ENCODE measurements around the gene NELL1. TPM values are rescaled to one million over a fixed set of nuclear protein-coding genes. Genes with fewer than 3 reads are reported as not detected.

NELL1 gene
- total and polyA plus RNA-seq, 7 experiments from 2014 or later = not detected

DNA sequence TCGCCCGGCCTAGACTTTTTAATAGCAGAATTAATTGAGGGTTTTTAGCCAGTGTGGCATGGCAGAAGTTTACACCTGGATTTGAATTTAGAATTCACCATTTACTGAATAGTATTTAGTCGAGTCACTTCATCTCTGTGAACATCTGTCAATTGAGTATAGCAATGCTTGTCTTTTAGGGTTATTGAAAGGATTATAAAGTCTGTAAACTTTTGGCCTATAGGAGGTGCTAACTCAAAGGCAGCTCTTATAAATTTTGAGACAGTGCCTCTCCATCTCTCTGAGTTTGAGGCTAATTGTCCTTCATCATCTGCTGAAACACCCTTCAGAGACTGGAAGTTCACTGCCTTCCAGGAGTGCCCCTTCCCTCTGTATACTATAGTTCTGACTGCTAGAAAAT lies 205.0 kb downstream of the NELL1 start:
- Histone ChIP-seq H3K4me3 (ENCODE audit: low read length) (no peak overlapping the region), H3K27me3 (ENCODE audit: control insufficient read depth in 2 of 2, insufficient read depth in 2 of 2, low read length in 2 of 2) (no peaks in the 10 kb centered on the region), H3K27ac (ENCODE audit: low read depth, low read length) (no peak overlapping the region), H3K36me3 (ENCODE audit: control insufficient read depth in 2 of 3, insufficient read depth in 3 of 3, low read length in 3 of 3) (no peaks in the 10 kb centered on the region), H3K4me1 (ENCODE audit: control insufficient read depth in 2 of 2, insufficient read depth in 2 of 2, low read length in 2 of 2) (no peaks in the 10 kb centered on the region), H3K9me3 (ENCODE audit: control insufficient read depth in 2 of 3, low read length in 3 of 3) (no peaks in the 10 kb centered on the region)
- H3K36me3 Mint-ChIP-seq = no peaks in the 10 kb centered on the region
- no peak overlapping the region for H3K27ac Mint-ChIP-seq
- no peak for DNase-seq
- intact Hi-C loops (cut with micrococcal nuclease) = no loop called here
- H3K4me3 Mint-ChIP-seq = no peak overlapping the region
- no peaks in the 10 kb centered on the region for H3K27me3 Mint-ChIP-seq
- ChIA-PET CTCF (no interaction called here), POLR2A (no interaction called here)
- peaks cover 0 to 4% (median 2%) of the 10 kb centered on the region in 11 donors for H3K9me3 Mint-ChIP-seq
- no peaks in the 10 kb centered on the region for H3K4me1 Mint-ChIP-seq
- ATAC-seq = no peak

DNA sequence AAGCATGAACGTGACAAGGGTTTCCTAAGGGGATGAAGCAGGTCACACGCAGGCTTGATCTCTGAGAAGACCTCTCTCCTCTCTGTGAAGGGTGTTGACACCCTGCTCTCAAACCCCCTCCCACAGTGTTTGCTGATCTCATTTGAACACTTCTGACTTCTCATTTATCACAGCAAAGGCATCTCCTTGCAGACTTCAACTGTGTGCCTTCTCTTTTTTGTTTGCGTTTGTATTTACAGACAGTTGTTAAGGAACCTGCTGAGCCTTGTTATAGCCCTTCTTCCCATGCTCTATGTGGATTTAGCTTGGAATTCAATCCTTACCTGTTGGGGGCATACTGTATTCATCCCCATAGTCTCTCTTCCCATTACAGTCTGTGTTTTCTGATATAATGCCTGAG lies 206.5 kb downstream of the NELL1 start:
- Histone ChIP-seq H3K4me1 (ENCODE audit: control insufficient read depth in 2 of 2, insufficient read depth in 2 of 2, low read length in 2 of 2) (no peaks in the 10 kb centered on the region), H3K4me3 (ENCODE audit: low read length) (no peak overlapping the region), H3K9me3 (ENCODE audit: control insufficient read depth in 2 of 3, low read length in 3 of 3) (no peaks in the 10 kb centered on the region), H3K36me3 (ENCODE audit: control insufficient read depth in 2 of 3, insufficient read depth in 3 of 3, low read length in 3 of 3) (no peaks in the 10 kb centered on the region), H3K27me3 (ENCODE audit: control insufficient read depth in 2 of 2, insufficient read depth in 2 of 2, low read length in 2 of 2) (no peaks in the 10 kb centered on the region), H3K27ac (ENCODE audit: low read depth, low read length) (no peak overlapping the region)
- DNase-seq = no peak
- ChIA-PET POLR2A (no interaction called here), CTCF (no interaction called here)
- Mint-ChIP-seq H3K4me3 (no peak overlapping the region), H3K27me3 (no peaks in the 10 kb centered on the region), H3K4me1 (no peaks in the 10 kb centered on the region), H3K36me3 (no peaks in the 10 kb centered on the region), H3K9me3 (peaks cover 0 to 4% (median 2%) of the 10 kb centered on the region in 11 donors), H3K27ac (no peak overlapping the region)
- no peak for ATAC-seq
- intact Hi-C loops (cut with micrococcal nuclease) = no loop called here

DNA sequence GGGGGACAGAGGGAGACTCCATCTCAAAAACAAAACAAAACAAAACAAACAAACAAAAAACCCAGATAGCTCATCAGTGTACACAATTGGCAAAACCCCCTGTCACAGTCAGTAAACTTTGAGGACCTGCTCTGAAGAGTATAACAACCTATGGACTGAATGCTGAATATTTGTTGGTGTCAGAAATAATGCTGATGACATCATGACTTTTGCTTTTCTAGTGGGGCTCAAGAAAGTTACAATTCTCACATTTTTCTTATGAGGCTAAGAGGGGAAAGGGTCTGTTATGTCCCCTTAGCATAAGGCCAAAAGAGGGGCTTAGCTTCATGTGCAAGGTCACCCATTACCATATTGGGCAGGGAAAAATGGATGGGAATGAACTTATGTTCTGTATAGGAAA lies 207.4 kb downstream of the NELL1 start:
- no peak for DNase-seq
- no peaks in the 10 kb centered on the region for H3K4me1 ChIP-seq (ENCODE audit: control insufficient read depth in 2 of 2, insufficient read depth in 2 of 2, low read length in 2 of 2)
- no peak overlapping the region for H3K4me3 Mint-ChIP-seq
- H3K27ac Mint-ChIP-seq = no peak overlapping the region
- H3K27ac ChIP-seq (ENCODE audit: low read depth, low read length) = no peak overlapping the region
- peaks cover 0 to 4% (median 2%) of the 10 kb centered on the region in 11 donors for H3K9me3 Mint-ChIP-seq
- no peaks in the 10 kb centered on the region for H3K4me1 Mint-ChIP-seq
- no peaks in the 10 kb centered on the region for H3K36me3 ChIP-seq (ENCODE audit: control insufficient read depth in 2 of 3, insufficient read depth in 3 of 3, low read length in 3 of 3)
- intact Hi-C loops (cut with micrococcal nuclease) = no loop called here
- H3K9me3 ChIP-seq (ENCODE audit: control insufficient read depth in 2 of 3, low read length in 3 of 3) = no peaks in the 10 kb centered on the region
- ChIA-PET POLR2A (no interaction called here), CTCF (no interaction called here)
- H3K36me3 Mint-ChIP-seq = no peaks in the 10 kb centered on the region
- H3K4me3 ChIP-seq (ENCODE audit: low read length) = no peak overlapping the region
- no peak for ATAC-seq
- no peaks in the 10 kb centered on the region for H3K27me3 Mint-ChIP-seq
- no peaks in the 10 kb centered on the region for H3K27me3 ChIP-seq (ENCODE audit: control insufficient read depth in 2 of 2, insufficient read depth in 2 of 2, low read length in 2 of 2)

DNA sequence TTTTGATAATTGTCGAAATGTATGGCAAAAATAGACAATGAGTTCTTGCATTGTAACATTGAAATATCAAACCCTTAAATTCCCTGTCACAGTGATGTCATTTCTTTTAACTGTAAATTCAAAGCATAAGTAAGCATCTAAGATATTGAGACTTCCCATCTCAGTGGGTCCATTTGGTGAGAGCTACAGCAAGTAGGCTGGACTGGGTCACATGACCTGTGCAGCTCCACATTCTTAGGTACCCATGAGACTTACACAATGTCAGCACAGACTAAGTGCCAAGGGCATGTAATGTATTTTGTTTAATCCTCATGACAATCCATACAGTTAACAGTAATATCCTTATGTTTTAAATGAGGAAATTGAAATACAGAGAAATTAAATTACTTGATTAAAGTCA lies 210.7 kb downstream of the NELL1 start:
- no peaks in the 10 kb centered on the region for H3K9me3 ChIP-seq (ENCODE audit: control insufficient read depth in 2 of 3, low read length in 3 of 3)
- no peaks in the 10 kb centered on the region for H3K4me1 ChIP-seq (ENCODE audit: control insufficient read depth in 2 of 2, insufficient read depth in 2 of 2, low read length in 2 of 2)
- H3K4me1 Mint-ChIP-seq = no peaks in the 10 kb centered on the region
- H3K27me3 ChIP-seq (ENCODE audit: control insufficient read depth in 2 of 2, insufficient read depth in 2 of 2, low read length in 2 of 2) = no peaks in the 10 kb centered on the region
- ChIA-PET CTCF (no interaction called here), POLR2A (no interaction called here)
- H3K4me3 ChIP-seq (ENCODE audit: low read length) = no peak overlapping the region
- intact Hi-C loops (cut with micrococcal nuclease) = no loop called here
- DNase-seq = no peak
- H3K36me3 ChIP-seq (ENCODE audit: control insufficient read depth in 2 of 3, insufficient read depth in 3 of 3, low read length in 3 of 3) = no peaks in the 10 kb centered on the region
- H3K36me3 Mint-ChIP-seq = no peaks in the 10 kb centered on the region
- no peak overlapping the region for H3K27ac ChIP-seq (ENCODE audit: low read depth, low read length)
- no peak overlapping the region for H3K4me3 Mint-ChIP-seq
- no peak for ATAC-seq
- H3K27ac Mint-ChIP-seq = no peak overlapping the region
- H3K9me3 Mint-ChIP-seq = peaks cover 0 to 4% (median 0%) of the 10 kb centered on the region in 11 donors
- H3K27me3 Mint-ChIP-seq = no peaks in the 10 kb centered on the region

DNA sequence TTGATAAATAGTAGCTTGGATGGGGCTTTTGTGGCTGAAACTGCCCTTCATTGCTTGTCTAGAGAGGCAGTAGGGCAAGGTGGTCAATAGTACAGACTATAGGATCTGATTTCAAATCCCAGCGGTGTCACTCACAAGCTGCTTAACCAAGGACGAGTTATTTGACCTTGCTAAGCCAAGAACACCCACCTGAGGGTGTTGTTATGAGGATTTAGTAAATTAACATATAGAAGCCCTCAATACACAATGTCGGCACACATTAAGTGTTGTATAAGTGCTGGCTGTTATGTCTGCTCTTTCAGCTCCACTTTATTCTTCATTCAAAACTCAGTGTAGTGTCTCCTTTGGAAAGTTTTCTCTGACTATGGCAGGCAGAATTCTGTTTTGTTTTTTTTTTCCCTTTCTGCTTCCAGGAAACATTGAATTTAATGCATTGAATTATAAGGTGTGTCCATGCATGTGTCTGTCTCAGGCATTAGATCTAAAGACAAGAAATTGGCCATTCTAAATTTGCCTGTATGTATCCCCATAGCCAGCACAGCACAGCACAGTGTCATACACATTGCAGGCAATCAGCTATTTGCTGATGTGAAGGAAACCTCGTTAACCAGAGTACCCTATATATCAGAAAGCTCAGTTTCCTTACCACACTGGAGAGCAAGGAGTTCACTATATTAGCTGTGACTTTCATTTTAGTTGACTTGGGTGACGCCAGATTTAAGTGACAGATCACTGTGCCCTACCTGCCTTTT lies 212.1 kb downstream of the NELL1 start:
- no peaks in the 10 kb centered on the region for H3K27me3 Mint-ChIP-seq
- intact Hi-C loops (cut with micrococcal nuclease) = no loop called here
- no peaks in the 10 kb centered on the region for H3K4me1 Mint-ChIP-seq
- no peak overlapping the region for H3K4me3 Mint-ChIP-seq
- no peak overlapping the region for H3K4me3 ChIP-seq (ENCODE audit: low read length)
- peaks cover 0 to 4% (median 0%) of the 10 kb centered on the region in 11 donors for H3K9me3 Mint-ChIP-seq
- H3K4me1 ChIP-seq (ENCODE audit: control insufficient read depth in 2 of 2, insufficient read depth in 2 of 2, low read length in 2 of 2) = no peaks in the 10 kb centered on the region
- no peaks in the 10 kb centered on the region for H3K36me3 ChIP-seq (ENCODE audit: control insufficient read depth in 2 of 3, insufficient read depth in 3 of 3, low read length in 3 of 3)
- POLR2A ChIA-PET = no interaction called here
- DNase-seq (no peak), ATAC-seq (no peak)
- no peak overlapping the region for H3K27ac ChIP-seq (ENCODE audit: low read depth, low read length)
- no peaks in the 10 kb centered on the region for H3K9me3 ChIP-seq (ENCODE audit: control insufficient read depth in 2 of 3, low read length in 3 of 3)
- no peak overlapping the region for H3K27ac Mint-ChIP-seq
- CTCF ChIA-PET = no interaction called here
- H3K36me3 Mint-ChIP-seq = no peaks in the 10 kb centered on the region
- no peaks in the 10 kb centered on the region for H3K27me3 ChIP-seq (ENCODE audit: control insufficient read depth in 2 of 2, insufficient read depth in 2 of 2, low read length in 2 of 2)

DNA sequence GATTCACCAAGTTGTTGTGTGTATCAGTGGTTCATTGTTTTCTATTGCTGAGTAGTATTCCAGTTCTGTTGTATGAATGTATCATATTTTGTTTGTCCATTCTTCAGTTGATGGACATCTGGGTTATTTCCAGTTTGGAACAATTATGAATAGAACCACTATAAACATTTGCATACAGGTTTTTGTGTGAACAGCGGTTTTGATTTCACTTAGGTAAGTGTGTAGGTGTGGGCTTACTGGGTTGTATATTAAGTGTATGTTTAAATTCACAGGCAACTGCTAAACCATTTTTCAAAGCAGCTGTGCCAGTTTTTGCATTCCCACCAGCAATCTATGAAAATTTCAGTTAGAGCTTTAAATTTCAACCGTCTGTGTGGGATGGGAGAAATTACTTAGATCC lies 217.8 kb downstream of the NELL1 start:
- Histone ChIP-seq H3K4me3 (ENCODE audit: low read length) (no peak overlapping the region), H3K36me3 (ENCODE audit: control insufficient read depth in 2 of 3, insufficient read depth in 3 of 3, low read length in 3 of 3) (no peaks in the 10 kb centered on the region), H3K9me3 (ENCODE audit: control insufficient read depth in 2 of 3, low read length in 3 of 3) (no peaks in the 10 kb centered on the region), H3K27me3 (ENCODE audit: control insufficient read depth in 2 of 2, insufficient read depth in 2 of 2, low read length in 2 of 2) (no peaks in the 10 kb centered on the region), H3K27ac (ENCODE audit: low read depth, low read length) (no peak overlapping the region), H3K4me1 (ENCODE audit: control insufficient read depth in 2 of 2, insufficient read depth in 2 of 2, low read length in 2 of 2) (no peaks in the 10 kb centered on the region)
- Mint-ChIP-seq H3K4me3 (no peak overlapping the region), H3K9me3 (peaks cover 0 to 8% (median 4%) of the 10 kb centered on the region in 11 donors), H3K4me1 (no peaks in the 10 kb centered on the region), H3K36me3 (no peaks in the 10 kb centered on the region), H3K27me3 (no peaks in the 10 kb centered on the region), H3K27ac (no peak overlapping the region)
- ATAC-seq (no peak), DNase-seq (no peak)
- intact Hi-C loops (cut with micrococcal nuclease) = no loop called here
- ChIA-PET CTCF (no interaction called here), POLR2A (no interaction called here)

DNA sequence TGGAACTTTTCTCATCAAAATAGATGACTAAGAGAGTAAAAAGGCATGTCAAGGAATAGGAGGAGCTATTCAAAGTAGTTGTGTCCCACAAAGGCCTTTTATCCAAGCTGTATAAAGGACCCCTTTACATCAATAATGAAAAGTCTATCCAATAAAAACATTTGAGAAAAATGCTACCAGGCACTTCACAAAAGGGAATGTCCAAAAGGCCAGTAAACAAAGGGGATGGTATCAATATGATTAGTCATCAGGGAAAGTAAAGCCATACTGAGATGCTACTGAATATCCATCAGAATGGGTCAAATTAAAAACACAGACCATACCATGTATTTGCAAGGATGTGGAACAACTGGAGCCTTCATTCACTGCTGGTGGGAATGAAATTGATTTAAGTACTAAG lies 224.9 kb downstream of the NELL1 start:
- Mint-ChIP-seq H3K4me3 (no peak overlapping the region), H3K27me3 (no peaks in the 10 kb centered on the region), H3K36me3 (no peaks in the 10 kb centered on the region), H3K4me1 (no peaks in the 10 kb centered on the region), H3K27ac (no peak overlapping the region), H3K9me3 (peaks cover under 1 to 30% (median 8%) of the 10 kb centered on the region in 11 donors)
- Histone ChIP-seq H3K9me3 (ENCODE audit: control insufficient read depth in 2 of 3, low read length in 3 of 3) (no peaks in the 10 kb centered on the region), H3K36me3 (ENCODE audit: control insufficient read depth in 2 of 3, insufficient read depth in 3 of 3, low read length in 3 of 3) (no peaks in the 10 kb centered on the region), H3K27ac (ENCODE audit: low read depth, low read length) (no peak overlapping the region), H3K27me3 (ENCODE audit: control insufficient read depth in 2 of 2, insufficient read depth in 2 of 2, low read length in 2 of 2) (no peaks in the 10 kb centered on the region), H3K4me3 (ENCODE audit: low read length) (no peak overlapping the region), H3K4me1 (ENCODE audit: control insufficient read depth in 2 of 2, insufficient read depth in 2 of 2, low read length in 2 of 2) (no peaks in the 10 kb centered on the region)
- POLR2A ChIA-PET = no interaction called here
- ATAC-seq (no peak), DNase-seq (no peak)
- intact Hi-C loops (cut with micrococcal nuclease) = no loop called here
- CTCF ChIA-PET = no interaction called here

Measured in naive thymus-derived CD4-positive, alpha-beta T cell (primary cell).